HG02943 (cell line): Measurements from ENCODE around the gene ACOXL.

Source experiments
- ATAC-seq: cut with Tn5 transposase; IDR thresholded peaks from one replicate; pipeline ENCODE4 v1.9.1; 2021; ENCODE audit warnings: mild to moderate bottlenecking, low read depth, moderate library complexity; ENCODE audit not compliant: unreplicated experiment

The ACOXL gene

DNA sequence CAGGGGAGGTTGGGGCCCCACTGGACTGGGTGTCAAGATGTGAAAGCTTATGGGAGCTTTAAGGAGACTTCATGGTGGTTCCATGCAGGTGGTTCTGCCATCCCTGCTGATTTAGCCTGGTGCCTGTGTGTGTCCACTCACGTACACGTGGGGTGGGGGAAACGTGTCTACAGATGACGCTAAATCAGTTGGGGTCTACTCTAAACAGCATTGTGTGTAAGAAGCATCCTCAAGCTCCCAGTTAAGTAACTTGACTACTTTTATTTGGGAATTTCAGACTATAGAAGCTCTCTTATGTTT is 435.4 kb downstream of the ACOXL start:
- ATAC-seq: no peak
